Endothelial cell of umbilical vein (primary cell): ENCODE measurements around the gene AK5. TPM values are rescaled to one million over a fixed set of nuclear protein-coding genes. Genes with fewer than 3 reads are reported as not detected.

Experiments used
- BruUV-seq: library from RNA; stranded (reverse); fragments of 400-500 nt; replicated peaks from 2 replicates; lab custom pipeline; 2021; lab: Mats Ljungman, UMichigan
- CTCF ChIA-PET: fragments of 300-600, 350-600 bp; sonication (Branson Sonifier 250); formaldehyde crosslinking; loops from one replicate; lab custom pipeline; 2021; ENCODE audit warnings: antibody characterized with exemption, inconsistent platforms; lab: Charles Lee
- POLR2A ChIA-PET: fragments of 300-600, 350-600 bp; sonication (Branson Sonifier 250); formaldehyde crosslinking; loops from one replicate; lab custom pipeline; 2021; ENCODE audit warnings: antibody characterized with exemption, inconsistent platforms; lab: Charles Lee
- DNase-seq: peaks from one replicate; pipeline ENCODE4 v3.0.0-alpha.2; 2011; ENCODE audit warnings: low read depth, low spot score
- FAIRE-seq: peaks from 2 replicates; lab custom pipeline; 2011; peaks lifted over from hg19 to GRCh38; lab: Jason Lieb, UNC
- H2AFZ ChIP-seq: 2 replicates; pipeline ENCODE4 v1.6.0; 2012; ENCODE audit warnings: low read depth, low read length, control low read depth, inconsistent platforms
- H3K27ac ChIP-seq: 2 replicates; pipeline ENCODE4 v1.5.1; 2011; ENCODE audit warnings: low read depth, mild to moderate bottlenecking, control low read depth, low read length, moderate library complexity; ENCODE audit not compliant: insufficient read depth
- H3K27me3 ChIP-seq, 2 experiments: 2 replicates each; pipeline versions ENCODE4 v1.6.0 to v1.6.1; 2011; ENCODE audit warnings: low read length in 2 of 2, mixed read lengths in 1 of 2; ENCODE audit not compliant: control insufficient read depth in 2 of 2, insufficient read depth in 2 of 2
- H3K36me3 ChIP-seq, 2 experiments: 2 replicates in 1 of 2; 3 replicates in 1 of 2; pipeline ENCODE4 v1.5.1; 2011; ENCODE audit warnings: low read length in 2 of 2, mild to moderate bottlenecking in 1 of 2, moderate library complexity in 1 of 2; ENCODE audit not compliant: control insufficient read depth in 2 of 2, insufficient read depth in 2 of 2; ENCODE audit errors: extremely low read depth in 1 of 2
- H3K4me1 ChIP-seq: 3 replicates; pipeline ENCODE4 v1.5.1; 2011; ENCODE audit warnings: mild to moderate bottlenecking, low read length; ENCODE audit not compliant: control insufficient read depth, insufficient read depth; ENCODE audit errors: extremely low read depth
- H3K4me2 ChIP-seq: 2 replicates; pipeline ENCODE4 v1.6.1; 2011; ENCODE audit warnings: low read length, control low read depth, mixed read lengths; ENCODE audit not compliant: insufficient read depth
- H3K4me3 ChIP-seq, 3 experiments: fragments of 200-600 bp in 1 of 3; sonication (generic), shearing (Covaris generic) in 1 of 3; replicated peaks in 1 of 3; 2 replicates each; pipeline ENCODE4 v1.5.1; 2011 to 2016; ENCODE audit warnings: control low read depth in 3 of 3, low read length in 3 of 3, mild to moderate bottlenecking in 2 of 3, inconsistent platforms in 1 of 3, low read depth in 1 of 3, moderate library complexity in 1 of 3; ENCODE audit not compliant: insufficient read depth in 1 of 3
- H3K79me2 ChIP-seq: 2 replicates; pipeline ENCODE4 v1.6.0; 2012; ENCODE audit warnings: low read length, inconsistent platforms; ENCODE audit not compliant: control insufficient read depth, insufficient read depth
- H3K9ac ChIP-seq: replicated peaks from 2 replicates; pipeline ENCODE3; 2011; ENCODE audit warnings: low read length, control low read depth; ENCODE audit not compliant: insufficient read depth; ENCODE audit errors: extremely low read depth
- H3K9me1 ChIP-seq: replicated peaks from 3 replicates; pipeline ENCODE4 v1.6.0; 2011; ENCODE audit warnings: mild to moderate bottlenecking, low read length; ENCODE audit not compliant: control insufficient read depth, insufficient read depth; ENCODE audit errors: extremely low read depth
- H3K9me3 ChIP-seq: replicated peaks from 2 replicates; pipeline ENCODE4 v1.5.1; 2012; ENCODE audit warnings: low read length, inconsistent platforms; ENCODE audit not compliant: control insufficient read depth, insufficient read depth
- H4K20me1 ChIP-seq: replicated peaks from 2 replicates; pipeline ENCODE3; 2011; ENCODE audit warnings: mild to moderate bottlenecking, low read length; ENCODE audit not compliant: control insufficient read depth, insufficient read depth; ENCODE audit errors: extremely low read depth
- EZH2 ChIP-seq: IDR thresholded peaks from 2 replicates; pipeline ENCODE4 v1.6.1; 2012; ENCODE audit warnings: borderline replicate concordance, low read depth, mild to moderate bottlenecking, moderate library complexity, low read length, inconsistent platforms; ENCODE audit not compliant: severe bottlenecking
- FOS ChIP-seq: IDR thresholded peaks from 2 replicates; pipeline ENCODE4 v1.6.1; 2011; ENCODE audit warnings: mild to moderate bottlenecking, low read length, moderate library complexity, borderline replicate concordance; ENCODE audit not compliant: insufficient read depth
- JUN ChIP-seq: IDR thresholded peaks from 2 replicates; pipeline ENCODE4 v1.6.1; 2011; ENCODE audit warnings: borderline replicate concordance, low read depth; ENCODE audit not compliant: insufficient read length, insufficient read depth
- MAX ChIP-seq: IDR thresholded peaks from 2 replicates; pipeline ENCODE4 v1.6.1; 2011; ENCODE audit not compliant: insufficient read depth, insufficient read length
- MYC ChIP-seq: IDR thresholded peaks from one replicate; pipeline ENCODE4 v1.6.1; 2011; ENCODE audit warnings: mild to moderate bottlenecking, low read depth, low read length
- POLR2A ChIP-seq: IDR thresholded peaks from 2 replicates; pipeline ENCODE4 v1.6.1; 2012; ENCODE audit warnings: low read depth, mild to moderate bottlenecking, control low read depth, low read length
- POLR2AphosphoS5 ChIP-seq: IDR thresholded peaks from 2 replicates; pipeline ENCODE4 v1.6.1; 2012; ENCODE audit warnings: low read depth, mild to moderate bottlenecking, control low read depth, low read length, moderate library complexity; ENCODE audit not compliant: insufficient read depth
- dilution Hi-C: fragments of 300-500 bp; cut with MboI; formaldehyde crosslinking; loops from one replicate; pipeline ENCODE4 v1.15.0; 2019; ENCODE audit warnings: low sequenced_read_pairs; ENCODE audit not compliant: extremely low pct_ligation_motif_present
- intact Hi-C: fragments of 100-400 bp; cut with micrococcal nuclease; formaldehyde crosslinking; loops from one replicate; pipeline ENCODE4 v1.10.0; 2022
- polyA plus RNA-seq, 4 experiments: library from polyadenylated mRNA; depleted of rRNA in 3 of 4; stranded (reverse) in 3 of 4; unstranded in 1 of 4; fragments of >200 nt; gene quantifications; 2 replicates each; pipeline versions ENCODE4 v1.2.1 to v1.2.3, GENCODE V29; 2011 to 2012; ENCODE audit warnings: missing spikeins in 1 of 4
- total RNA-seq: library from RNA; stranded (reverse); gene quantifications from 2 replicates; pipeline ENCODE4 v1.2.3, GENCODE V29; 2021
- TF ChIP-seq, protein P1 (sequence below), 2 donors: IDR thresholded peaks; 1 replicate in 1 of 2; 2 replicates in 1 of 2; pipeline ENCODE4 v1.5.1; 2011; ENCODE audit warnings: low read length in 2 of 2, mild to moderate bottlenecking in 2 of 2, moderate library complexity in 2 of 2, control low read depth in 1 of 2, inconsistent platforms in 1 of 2, low read depth in 1 of 2; ENCODE audit not compliant: insufficient read depth in 1 of 2; ENCODE audit errors: extremely low read depth in 1 of 2

Gene AK5
- total and polyA plus RNA-seq, 2 donors (not counting 3 experiments of a cell fraction or from before 2014, with no cell fraction given) = 5.0 to 7.5 TPM

GRCh38 chr1:77399250-77400086 lies 117.6 kb downstream of the AK5 start:
- Histone ChIP-seq H3K4me2 (no peak overlapping the region), H3K27me3 (no peaks in the 10 kb centered on the region), H3K9me1 (no peaks in the 10 kb centered on the region), H3K36me3 (no peaks in the 10 kb centered on the region), H3K9me3 (no peaks in the 10 kb centered on the region), H3K9ac (no peak overlapping the region), H2AFZ (no peak overlapping the region), H4K20me1 (no peaks in the 10 kb centered on the region), H3K4me3 (no peak overlapping the region), H3K27ac (no peak overlapping the region), H3K79me2 (no peaks in the 10 kb centered on the region), H3K4me1 (no peaks in the 10 kb centered on the region)
- CTCF ChIA-PET = interaction anchor here (1.2 kb wide), 1 partner anchor 33 kb away, joined by 3 read pairs; no protein-coding TSS in a partner anchor
- BruUV-seq = no TSS peak
- FAIRE-seq (no peak), DNase-seq (no peak)
- dilution Hi-C loops (no loop called here), intact Hi-C loops (no loop called here)
- POLR2A ChIA-PET = no interaction called here
- TF ChIP-seq JUN (no peak), FOS (no peak), MAX (no peak), POLR2AphosphoS5 (no peak), EZH2 (no peak), MYC (no peak), POLR2A (no peak)
- TF ChIP-seq, protein P1, sequence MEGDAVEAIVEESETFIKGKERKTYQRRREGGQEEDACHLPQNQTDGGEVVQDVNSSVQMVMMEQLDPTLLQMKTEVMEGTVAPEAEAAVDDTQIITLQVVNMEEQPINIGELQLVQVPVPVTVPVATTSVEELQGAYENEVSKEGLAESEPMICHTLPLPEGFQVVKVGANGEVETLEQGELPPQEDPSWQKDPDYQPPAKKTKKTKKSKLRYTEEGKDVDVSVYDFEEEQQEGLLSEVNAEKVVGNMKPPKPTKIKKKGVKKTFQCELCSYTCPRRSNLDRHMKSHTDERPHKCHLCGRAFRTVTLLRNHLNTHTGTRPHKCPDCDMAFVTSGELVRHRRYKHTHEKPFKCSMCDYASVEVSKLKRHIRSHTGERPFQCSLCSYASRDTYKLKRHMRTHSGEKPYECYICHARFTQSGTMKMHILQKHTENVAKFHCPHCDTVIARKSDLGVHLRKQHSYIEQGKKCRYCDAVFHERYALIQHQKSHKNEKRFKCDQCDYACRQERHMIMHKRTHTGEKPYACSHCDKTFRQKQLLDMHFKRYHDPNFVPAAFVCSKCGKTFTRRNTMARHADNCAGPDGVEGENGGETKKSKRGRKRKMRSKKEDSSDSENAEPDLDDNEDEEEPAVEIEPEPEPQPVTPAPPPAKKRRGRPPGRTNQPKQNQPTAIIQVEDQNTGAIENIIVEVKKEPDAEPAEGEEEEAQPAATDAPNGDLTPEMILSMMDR (IDR thresholded peaks at IDR 0.05; ENCODE audit: extremely low read depth in 1 of 2, insufficient read depth in 1 of 2, low read depth in 1 of 2, low read length in 2 of 2) = no peak
